Subcutaneous adipose tissue (tissue), 4 donors: ENCODE results near the gene ARIH2. TPM values are rescaled to one million over a fixed set of nuclear protein-coding genes. Genes with fewer than 3 reads are reported as not detected.

ENCODE experiments used
- CTCF ChIP-seq: fragments of 450-650 bp; IDR thresholded peaks from one replicate; pipeline ENCODE4 v1.5.1; 2016; ENCODE audit warnings: low read depth, mild to moderate bottlenecking, control low read depth, antibody characterized with exemption, moderate library complexity
- total RNA-seq, 4 donors: library from RNA; depleted of rRNA; stranded (reverse); fragments of >200 nt; gene quantifications; one replicate each; pipeline ENCODE4 v1.1.0, GENCODE V29; 2016

The ARIH2 gene
- total RNA-seq, 4 donors from 2014 or later = 63.4 to 110 (median 80.2) TPM

- TF ChIP-seq CTCF = no peak
Measured at GRCh38 chr3:48997714-48998637, 79.3 kb downstream of the ARIH2 start.

- no peak for TF ChIP-seq CTCF
Measured at GRCh38 chr3:48999085-48999858, 80.6 kb downstream of the ARIH2 start.

- TF ChIP-seq CTCF = no peak
Measured at GRCh38 chr3:49001155-49001554, 82.5 kb downstream of the ARIH2 start.

GRCh38 chr3:49004352-49005302 is 86.0 kb downstream of the ARIH2 start:
- TF ChIP-seq CTCF = no peak

- no peak for TF ChIP-seq CTCF
Measured at GRCh38 chr3:49005303-49005680, 86.7 kb downstream of the ARIH2 start.

GRCh38 chr3:49005998-49006397 is 87.4 kb downstream of the ARIH2 start:
- no peak for TF ChIP-seq CTCF
